ENCODE data around the gene USP10.
"Not testable (repeated sequence)": the region's sequence is repeated elsewhere in the genome, so short reads cannot be mapped to it uniquely, and the experiment has no call there.

Gene USP10

GRCh38 chr16:84673561-84673960 lies 26.2 kb upstream of the USP10 start:
- no peak for DNase-seq

- DNase-seq = no peak
Measured at GRCh38 chr16:84675423-84675822, 24.4 kb upstream of the USP10 start.

- no peak for DNase-seq
Measured at GRCh38 chr16:84675884-84676283, 23.9 kb upstream of the USP10 start.

GRCh38 chr16:84677017-84677803 lies 22.6 kb upstream of the USP10 start:
- DNase-seq = peak; percentile 20

- no peak for DNase-seq
Measured at GRCh38 chr16:84677849-84678248, 22.0 kb upstream of the USP10 start.

- no peak for DNase-seq
Measured at GRCh38 chr16:84678541-84678940, 21.3 kb upstream of the USP10 start.

- no peak for DNase-seq
Measured at GRCh38 chr16:84680165-84680842, 19.5 kb upstream of the USP10 start.

GRCh38 chr16:84680843-84681629 lies 18.8 kb upstream of the USP10 start:
- DNase-seq = no peak

GRCh38 chr16:84683691-84684591 lies 15.9 kb upstream of the USP10 start:
- DNase-seq = no peak

GRCh38 chr16:84684592-84684965 lies 15.2 kb upstream of the USP10 start:
- no peak for DNase-seq

GRCh38 chr16:84685210-84685609 lies 14.6 kb upstream of the USP10 start:
- DNase-seq = no peak

GRCh38 chr16:84686707-84687298 lies 13.0 kb upstream of the USP10 start:
- no peak for DNase-seq

- no peak for DNase-seq
Measured at GRCh38 chr16:84687715-84688114, 12.1 kb upstream of the USP10 start.

GRCh38 chr16:84688163-84688562 lies 11.6 kb upstream of the USP10 start:
- not testable (repeated sequence) for DNase-seq

GRCh38 chr16:84689111-84689510 lies 10.7 kb upstream of the USP10 start:
- peak; percentile 32 for DNase-seq

GRCh38 chr16:84690088-84690819 lies 9.5 kb upstream of the USP10 start:
- no peak for DNase-seq

GRCh38 chr16:84692451-84693214 lies 7.2 kb upstream of the USP10 start:
- DNase-seq = no peak

GRCh38 chr16:84693869-84694268 lies 5.9 kb upstream of the USP10 start:
- DNase-seq = not testable (repeated sequence)

GRCh38 chr16:84694980-84695379 lies 4.8 kb upstream of the USP10 start:
- no peak for DNase-seq

GRCh38 chr16:84699147-84699711 lies 571 bp upstream of the USP10 start:
- DNase-seq = peak; percentile 33
